Measurements from ENCODE around the gene PRAMEF1. TPM values are rescaled to one million over a fixed set of nuclear protein-coding genes. Genes with fewer than 3 reads are reported as not detected.

The PRAMEF1 gene
- total RNA-seq, 2 experiments from 2014 or later, result not detected

DNA sequence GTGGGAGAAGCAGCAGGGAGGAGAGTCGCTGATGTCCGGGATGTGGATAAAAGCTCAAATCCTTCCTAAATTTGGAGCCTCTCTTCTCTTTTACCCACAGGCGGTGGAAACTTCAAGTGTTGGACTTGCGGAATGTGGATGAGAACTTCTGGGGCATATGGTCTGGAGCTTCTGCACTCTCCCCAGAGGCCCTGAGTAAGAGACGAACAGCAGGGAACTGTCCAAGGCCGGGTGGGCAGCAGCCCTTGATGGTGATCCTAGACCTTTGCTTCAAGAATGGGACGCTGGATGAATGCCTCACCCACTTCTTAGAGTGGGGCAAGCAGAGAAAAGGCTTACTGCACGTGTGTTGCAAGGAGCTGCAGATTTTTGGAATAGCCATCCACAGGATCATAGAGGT, 15.8 kb upstream of the PRAMEF1 start:
- Histone ChIP-seq H3K4me2 (ENCODE audit: low read length) (no peak overlapping the region), H3K27ac (ENCODE audit: low read depth, low read length, poor library complexity, severe bottlenecking) (no peak overlapping the region), H3K9me3 (ENCODE audit: low read length) (no peaks in the 10 kb centered on the region), H3K9me2 (ENCODE audit: insufficient read depth, low read length) (no peaks in the 10 kb centered on the region), H4K20me1 (ENCODE audit: insufficient read depth, low read length) (no peaks in the 10 kb centered on the region), H3K36me3 (ENCODE audit: insufficient read depth, low read length) (no peaks in the 10 kb centered on the region), H3K4me1 (ENCODE audit: insufficient read depth, low read length, poor library complexity, severe bottlenecking) (no peaks in the 10 kb centered on the region), H2AFZ (ENCODE audit: low read length) (no peak overlapping the region), H3K4me3 (ENCODE audit: low read depth, low read length, poor library complexity, severe bottlenecking) (no peak overlapping the region), H3K79me2 (ENCODE audit: insufficient read depth, low read depth, low read length) (no peaks in the 10 kb centered on the region)
- no TSS peak for BruUV-seq (replicated peaks)
- intact Hi-C loops (cut with micrococcal nuclease; ENCODE audit: unreplicated experiment), result no loop called here
- TF ChIP-seq, protein P1, sequence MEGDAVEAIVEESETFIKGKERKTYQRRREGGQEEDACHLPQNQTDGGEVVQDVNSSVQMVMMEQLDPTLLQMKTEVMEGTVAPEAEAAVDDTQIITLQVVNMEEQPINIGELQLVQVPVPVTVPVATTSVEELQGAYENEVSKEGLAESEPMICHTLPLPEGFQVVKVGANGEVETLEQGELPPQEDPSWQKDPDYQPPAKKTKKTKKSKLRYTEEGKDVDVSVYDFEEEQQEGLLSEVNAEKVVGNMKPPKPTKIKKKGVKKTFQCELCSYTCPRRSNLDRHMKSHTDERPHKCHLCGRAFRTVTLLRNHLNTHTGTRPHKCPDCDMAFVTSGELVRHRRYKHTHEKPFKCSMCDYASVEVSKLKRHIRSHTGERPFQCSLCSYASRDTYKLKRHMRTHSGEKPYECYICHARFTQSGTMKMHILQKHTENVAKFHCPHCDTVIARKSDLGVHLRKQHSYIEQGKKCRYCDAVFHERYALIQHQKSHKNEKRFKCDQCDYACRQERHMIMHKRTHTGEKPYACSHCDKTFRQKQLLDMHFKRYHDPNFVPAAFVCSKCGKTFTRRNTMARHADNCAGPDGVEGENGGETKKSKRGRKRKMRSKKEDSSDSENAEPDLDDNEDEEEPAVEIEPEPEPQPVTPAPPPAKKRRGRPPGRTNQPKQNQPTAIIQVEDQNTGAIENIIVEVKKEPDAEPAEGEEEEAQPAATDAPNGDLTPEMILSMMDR (conservative IDR thresholded peaks at IDR 0.05; ENCODE audit: low read length), result no peak
- no peak for TF ChIP-seq EZH2phosphoT487 (IDR thresholded peaks at IDR 0.05; ENCODE audit: borderline replicate concordance, low read depth, low read length)
- POLR2A ChIA-PET, result no interaction called here
- CTCF ChIA-PET (ENCODE audit: unreplicated experiment), result no interaction called here
- DNase-seq (ENCODE audit: low spot score), result no peak

DNA sequence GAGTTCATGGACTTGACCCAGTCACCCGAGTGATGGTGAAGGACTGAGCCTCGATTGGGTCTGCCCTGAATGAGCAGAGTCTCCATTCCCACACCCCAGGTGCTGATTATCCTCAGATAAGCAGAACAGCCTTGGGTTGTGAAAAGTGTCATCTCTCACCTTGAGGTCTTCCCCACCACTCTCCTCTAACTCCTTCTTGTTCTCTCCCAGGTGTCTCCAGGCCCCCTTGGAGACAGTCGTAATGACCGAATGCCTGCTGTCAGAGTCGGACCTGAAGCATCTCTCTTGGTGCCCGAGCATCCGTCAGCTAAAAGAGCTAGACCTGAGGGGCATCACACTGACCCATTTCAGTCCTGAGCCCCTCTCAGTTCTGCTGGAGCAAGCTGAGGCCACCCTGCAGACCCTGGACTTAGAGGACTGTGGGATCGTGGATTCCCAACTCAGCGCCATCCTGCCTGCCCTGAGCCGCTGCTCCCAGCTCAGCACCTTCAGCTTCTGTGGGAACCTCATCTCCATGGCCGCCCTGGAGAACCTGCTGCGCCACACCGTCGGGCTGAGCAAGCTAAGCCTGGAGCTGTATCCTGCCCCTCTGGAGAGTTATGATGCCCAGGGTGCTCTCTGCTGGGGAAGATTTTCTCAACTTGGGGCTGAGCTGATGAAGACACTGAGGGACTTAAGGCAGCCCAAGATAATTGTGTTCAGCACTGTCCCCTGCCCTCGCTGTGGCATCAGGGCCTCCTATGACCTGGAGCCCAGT, 14.2 kb upstream of the PRAMEF1 start:
- Histone ChIP-seq H2AFZ (ENCODE audit: low read length) (no peak overlapping the region), H3K9me3 (ENCODE audit: low read length) (no peaks in the 10 kb centered on the region), H3K36me3 (ENCODE audit: insufficient read depth, low read length) (no peaks in the 10 kb centered on the region), H3K4me1 (ENCODE audit: insufficient read depth, low read length, poor library complexity, severe bottlenecking) (no peaks in the 10 kb centered on the region), H3K4me3 (ENCODE audit: low read depth, low read length, poor library complexity, severe bottlenecking) (no peak overlapping the region), H3K9me2 (ENCODE audit: insufficient read depth, low read length) (no peaks in the 10 kb centered on the region), H4K20me1 (ENCODE audit: insufficient read depth, low read length) (no peaks in the 10 kb centered on the region), H3K4me2 (ENCODE audit: low read length) (no peak overlapping the region), H3K27ac (ENCODE audit: low read depth, low read length, poor library complexity, severe bottlenecking) (no peak overlapping the region), H3K79me2 (ENCODE audit: insufficient read depth, low read depth, low read length) (no peaks in the 10 kb centered on the region)
- BruUV-seq (replicated peaks), result no TSS peak
- ChIA-PET POLR2A (no interaction called here), CTCF (ENCODE audit: unreplicated experiment) (no interaction called here)
- no peak for DNase-seq (ENCODE audit: low spot score)
- intact Hi-C loops (cut with micrococcal nuclease; ENCODE audit: unreplicated experiment), result no loop called here
- no peak for TF ChIP-seq EZH2phosphoT487 (IDR thresholded peaks at IDR 0.05; ENCODE audit: borderline replicate concordance, low read depth, low read length)
- TF ChIP-seq, protein P1 (conservative IDR thresholded peaks at IDR 0.05; ENCODE audit: low read length), result no peak

DNA sequence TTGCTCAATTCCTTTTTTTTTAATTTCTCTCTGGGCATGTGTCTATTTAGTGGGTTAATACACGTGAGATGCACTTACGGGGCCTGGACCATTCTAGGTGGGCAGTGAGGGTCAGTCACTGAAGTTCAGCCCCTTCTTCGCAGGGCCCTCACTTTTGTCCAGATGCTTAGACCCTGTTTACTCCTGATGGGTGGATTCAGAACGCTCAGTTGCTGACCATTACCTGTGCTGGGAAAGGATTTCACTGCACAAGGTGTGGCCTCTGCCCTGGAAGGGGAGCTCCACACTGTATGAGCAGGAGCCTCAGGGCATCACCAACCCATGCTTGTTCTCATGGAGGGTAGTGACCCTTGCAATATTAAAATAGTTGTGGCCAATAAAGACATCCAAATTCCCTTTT, 13.1 kb upstream of the PRAMEF1 start:
- intact Hi-C loops (cut with micrococcal nuclease; ENCODE audit: unreplicated experiment), result no loop called here
- BruUV-seq (replicated peaks), result no TSS peak
- no peaks in the 10 kb centered on the region for H3K9me2 ChIP-seq (ENCODE audit: insufficient read depth, low read length)
- H2AFZ ChIP-seq (ENCODE audit: low read length), result no peak overlapping the region
- ChIA-PET POLR2A (no interaction called here), CTCF (ENCODE audit: unreplicated experiment) (no interaction called here)
- no peaks in the 10 kb centered on the region for H3K79me2 ChIP-seq (ENCODE audit: insufficient read depth, low read depth, low read length)
- no peak overlapping the region for H3K4me2 ChIP-seq (ENCODE audit: low read length)
- H3K9me3 ChIP-seq (ENCODE audit: low read length), result no peaks in the 10 kb centered on the region
- H4K20me1 ChIP-seq (ENCODE audit: insufficient read depth, low read length), result no peaks in the 10 kb centered on the region
- no peak overlapping the region for H3K27ac ChIP-seq (ENCODE audit: low read depth, low read length, poor library complexity, severe bottlenecking)
- no peaks in the 10 kb centered on the region for H3K36me3 ChIP-seq (ENCODE audit: insufficient read depth, low read length)
- TF ChIP-seq, protein P1 (conservative IDR thresholded peaks at IDR 0.05; ENCODE audit: low read length), result no peak
- no peak for TF ChIP-seq EZH2phosphoT487 (IDR thresholded peaks at IDR 0.05; ENCODE audit: borderline replicate concordance, low read depth, low read length)
- H3K4me1 ChIP-seq (ENCODE audit: insufficient read depth, low read length, poor library complexity, severe bottlenecking), result no peaks in the 10 kb centered on the region
- no peak for DNase-seq (ENCODE audit: low spot score)
- H3K4me3 ChIP-seq (ENCODE audit: low read depth, low read length, poor library complexity, severe bottlenecking), result no peak overlapping the region

Data from OCI-LY7 (cell line).